Upper lobe of left lung (tissue), 6 donors: Measurements from ENCODE around the gene NT5E. TPM values are rescaled to one million over a fixed set of nuclear protein-coding genes. Genes with fewer than 3 reads are reported as not detected.

Experiments used
- ATAC-seq, 2 donors: fragments of 200-7000 bp; cut with Tn5 transposase; one replicate each; pipeline ENCODE4 v1.9.1; 2022; ENCODE audit warnings: mild to moderate bottlenecking in 2 of 2, moderate library complexity in 2 of 2; ENCODE audit not compliant: low FRiP score in 2 of 2
- DNase-seq, 2 donors: peaks; one replicate each; pipeline ENCODE4 v3.0.0-alpha.2; 2019 to 2020
- H3K27ac ChIP-seq, 4 donors: fragments of 200-600 bp; sonication (generic); one replicate each; pipeline ENCODE4 v1.5.1; 2016 to 2019
- H3K27me3 ChIP-seq, 4 donors: fragments of 200-600 bp; sonication (generic); one replicate each; pipeline ENCODE4 v1.5.1; 2017 to 2019
- H3K36me3 ChIP-seq, 4 donors: fragments of 200-600 bp; sonication (generic); one replicate each; pipeline ENCODE4 v1.5.1; 2016 to 2019
- H3K4me1 ChIP-seq, 4 donors: fragments of 200-600 bp; sonication (generic); one replicate each; pipeline ENCODE4 v1.5.1; 2018 to 2019
- H3K4me3 ChIP-seq, 4 donors: fragments of 200-600 bp; sonication (generic); one replicate each; pipeline ENCODE4 v1.5.1; 2017 to 2019; ENCODE audit warnings: mild to moderate bottlenecking in 2 of 4, moderate library complexity in 1 of 4
- H3K9me3 ChIP-seq, 4 donors: fragments of 200-600 bp; sonication (generic); one replicate each; pipeline ENCODE4 v1.5.1; 2018 to 2019
- CTCF ChIP-seq, 6 experiments: fragments of 450-650 bp in 4 of 6; fragments of 200-600 bp in 2 of 6; sonication (generic) in 2 of 6; IDR thresholded peaks; one replicate each; pipeline ENCODE4 v1.5.1; 2016 to 2019; ENCODE audit warnings: antibody characterized with exemption in 6 of 6
- EP300 ChIP-seq, 4 donors: sonication (generic); formaldehyde crosslinking; IDR thresholded peaks; one replicate each; pipeline ENCODE4 v1.5.1; 2017; ENCODE audit warnings: antibody characterized with exemption in 4 of 4, control low read depth in 2 of 4
- POLR2A ChIP-seq, 4 donors: fragments of 450-650 bp; IDR thresholded peaks; one replicate each; pipeline ENCODE4 v1.5.1; 2016 to 2017; ENCODE audit warnings: antibody characterized with exemption in 4 of 4, mild to moderate bottlenecking in 2 of 4
- POLR2AphosphoS5 ChIP-seq, 2 donors: sonication (generic); formaldehyde crosslinking; IDR thresholded peaks; one replicate each; pipeline ENCODE4 v1.5.1; 2017; ENCODE audit warnings: antibody characterized with exemption in 2 of 2
- WGBS, 2 donors: methylation state at CpG; one replicate each; pipeline ENCODE4 v1.1.5; 2017 to 2018; 5-methylcytosine and 5-hydroxymethylcytosine counted together
- total RNA-seq, 6 donors: library from RNA; depleted of rRNA in 4 of 6; stranded (reverse); fragments of >200 nt in 4 of 6; gene quantifications; one replicate each; pipeline versions ENCODE4 v1.1.0 to v1.2.1, GENCODE V29; 2016 to 2021
- donor health status: DM: no; HTN: no; CAD: no; lungs with moderate emphysema.
- donor health status: DM: no; HTN: yes; CAD: no; lungs with severe emphysema.

Gene NT5E
- total RNA-seq, 6 donors from 2014 or later = 1.4 to 17.8 (median 9.6) TPM

DNA sequence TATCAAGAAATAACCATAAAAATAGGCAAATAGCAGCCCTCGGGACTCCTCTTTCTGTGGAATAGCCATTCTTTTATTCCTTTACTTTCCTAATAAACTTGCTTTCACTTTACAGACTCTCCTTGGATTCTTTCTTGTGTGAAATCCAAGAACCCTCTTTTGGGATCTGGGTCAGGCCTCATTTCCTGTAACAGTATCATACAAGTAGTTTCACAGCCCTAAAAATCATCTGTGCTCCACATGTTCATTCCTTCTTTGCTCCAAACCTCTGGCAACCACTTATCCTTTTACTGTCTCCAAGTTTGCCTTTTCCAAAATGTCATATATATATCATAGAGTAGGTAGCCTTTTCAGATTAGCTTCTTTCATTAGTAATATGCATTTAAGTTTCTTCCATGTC, 13.5 kb upstream of the NT5E start:
- 87 to 90% methylated on average over 1 of the region's 1 CpG for WGBS, 2 donors
- ATAC-seq = peak in 1 of 2 donors; percentile 77
- no peaks in the 10 kb centered on the region for H3K4me1 ChIP-seq
- no peak for TF ChIP-seq CTCF (IDR thresholded peaks at IDR 0.05)
- TF ChIP-seq EP300 (IDR thresholded peaks at IDR 0.05) = no peak
- TF ChIP-seq POLR2A (IDR thresholded peaks at IDR 0.05) = no peak
- TF ChIP-seq POLR2AphosphoS5 (IDR thresholded peaks at IDR 0.05) = no peak
- H3K27ac ChIP-seq = no peak overlapping the region
- H3K4me3 ChIP-seq = no peak overlapping the region
- H3K9me3 ChIP-seq = no peaks in the 10 kb centered on the region
- H3K36me3 ChIP-seq = no peaks in the 10 kb centered on the region
- H3K27me3 ChIP-seq = no peaks in the 10 kb centered on the region
- DNase-seq = no peak

- ATAC-seq = no peak
- Histone ChIP-seq H3K36me3 (no peaks in the 10 kb centered on the region), H3K4me1 (no peaks in the 10 kb centered on the region), H3K27me3 (no peaks in the 10 kb centered on the region), H3K4me3 (no peak overlapping the region), H3K9me3 (no peaks in the 10 kb centered on the region), H3K27ac (no peak overlapping the region)
- DNase-seq = no peak
- 88 to 90% methylated on average over 5 of the region's 5 CpGs for WGBS, 2 donors
- no peak for TF ChIP-seq POLR2A (IDR thresholded peaks at IDR 0.05)
- no peak for TF ChIP-seq CTCF (IDR thresholded peaks at IDR 0.05)
- no peak for TF ChIP-seq POLR2AphosphoS5 (IDR thresholded peaks at IDR 0.05)
- TF ChIP-seq EP300 (IDR thresholded peaks at IDR 0.05) = no peak
Measured at GRCh38 chr6:85436939-85437495, 12.9 kb upstream of the NT5E start.

GRCh38 chr6:85443349-85444117, 6.3 kb upstream of the NT5E start:
- ATAC-seq = no peak
- H3K4me3 ChIP-seq = no peak overlapping the region

DNA sequence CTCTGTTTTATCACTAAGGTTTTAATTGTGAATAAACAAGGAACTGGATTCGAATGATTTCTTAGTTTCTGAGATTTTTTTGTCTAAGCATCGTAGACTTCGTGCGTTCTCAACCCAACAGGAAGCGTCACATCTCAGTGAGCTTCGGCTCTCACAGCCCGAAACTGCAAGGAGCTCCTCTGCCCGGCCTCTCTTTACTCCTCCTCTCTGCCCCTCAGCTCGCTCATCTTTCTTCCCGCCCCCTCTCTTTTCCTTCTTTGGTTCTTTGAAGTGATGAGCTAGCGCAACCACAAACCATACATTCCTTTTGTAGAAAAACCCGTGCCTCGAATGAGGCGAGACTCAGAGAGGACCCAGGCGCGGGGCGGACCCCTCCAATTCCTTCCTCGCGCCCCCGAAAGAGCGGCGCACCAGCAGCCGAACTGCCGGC, 480 bp upstream of the NT5E start:
- no peak for TF ChIP-seq POLR2AphosphoS5 (IDR thresholded peaks at IDR 0.05)
- no peak for TF ChIP-seq EP300 (IDR thresholded peaks at IDR 0.05)
- TF ChIP-seq CTCF (IDR thresholded peaks at IDR 0.05) = no peak
- TF ChIP-seq POLR2A (IDR thresholded peaks at IDR 0.05) = no peak
- no peak for DNase-seq
- H3K27me3 ChIP-seq = peaks cover 0 to 6% (median 3%) of the 10 kb centered on the region in 4 donors
- H3K4me1 ChIP-seq = peaks cover 9 to 36% (median 23%) of the 10 kb centered on the region in 4 donors
- no peaks in the 10 kb centered on the region for H3K36me3 ChIP-seq
- H3K4me3 ChIP-seq = peak overlapping the region; percentile 50 to 65 (median 60)
- peak overlapping the region; percentile 0 to 73 (median 59) for H3K27ac ChIP-seq
- ATAC-seq = peak in 1 of 2 donors; percentile 78
- WGBS, 2 donors = 1 to 3% methylated on average over 14 to 24 of the region's 24 CpGs
- no peaks in the 10 kb centered on the region for H3K9me3 ChIP-seq

More at GRCh38 chr6:85443349-85444117, 6.3 kb upstream of the NT5E start:
- H3K9me3 ChIP-seq = peaks cover 0 to 4% (median 0%) of the 10 kb centered on the region in 4 donors
- no peaks in the 10 kb centered on the region for H3K4me1 ChIP-seq
- H3K27me3 ChIP-seq = no peaks in the 10 kb centered on the region
- no peaks in the 10 kb centered on the region for H3K36me3 ChIP-seq
- no peak for TF ChIP-seq POLR2A (IDR thresholded peaks at IDR 0.05)
- no peak for TF ChIP-seq EP300 (IDR thresholded peaks at IDR 0.05)
- TF ChIP-seq POLR2AphosphoS5 (IDR thresholded peaks at IDR 0.05) = no peak
- no peak for TF ChIP-seq CTCF (IDR thresholded peaks at IDR 0.05)
- WGBS, 2 donors = 45 to 88% methylated on average over 1 of the region's 1 CpG
- no peak overlapping the region for H3K27ac ChIP-seq
- no peak for DNase-seq
